Keratinocyte (primary cell): ENCODE results near the gene GPR176. TPM values are rescaled to one million over a fixed set of nuclear protein-coding genes. Genes with fewer than 3 reads are reported as not detected.

ENCODE experiments used
- DNase-seq: peaks from one replicate; pipeline ENCODE4 v3.0.0-alpha.2; 2011; ENCODE audit warnings: low read depth, missing footprints, low spot score
- FAIRE-seq: peaks from 2 replicates; lab custom pipeline; 2011; peaks lifted over from hg19 to GRCh38; lab: Jason Lieb, UNC
- H2AFZ ChIP-seq: 2 replicates; pipeline ENCODE4 v1.6.0; 2012; ENCODE audit warnings: low read length, control low read depth, inconsistent platforms; ENCODE audit not compliant: control insufficient read depth
- H3K27ac ChIP-seq: 2 replicates; pipeline ENCODE4 v1.5.1; 2011; ENCODE audit warnings: low read length; ENCODE audit not compliant: control insufficient read depth, insufficient read depth
- H3K27me3 ChIP-seq: 3 replicates; pipeline ENCODE4 v1.6.0; 2011; ENCODE audit warnings: low read length; ENCODE audit not compliant: control insufficient read depth, insufficient read depth; ENCODE audit errors: extremely low read depth
- H3K36me3 ChIP-seq, 2 experiments: 2 replicates in 1 of 2; 3 replicates in 1 of 2; pipeline ENCODE4 v1.5.1; 2011; ENCODE audit warnings: low read length in 2 of 2, mild to moderate bottlenecking in 1 of 2; ENCODE audit not compliant: control insufficient read depth in 2 of 2, insufficient read depth in 2 of 2; ENCODE audit errors: extremely low read depth in 1 of 2
- H3K4me1 ChIP-seq: 3 replicates; pipeline ENCODE4 v1.5.1; 2011; ENCODE audit warnings: low read length; ENCODE audit not compliant: control insufficient read depth, insufficient read depth; ENCODE audit errors: extremely low read depth
- H3K4me2 ChIP-seq: 3 replicates; pipeline ENCODE4 v1.6.0; 2011; ENCODE audit warnings: low read depth, low read length; ENCODE audit not compliant: control insufficient read depth, insufficient read depth; ENCODE audit errors: extremely low read depth
- H3K4me3 ChIP-seq, 3 experiments: fragments of 200-600 bp in 1 of 3; sonication (generic) in 1 of 3; 2 replicates in 2 of 3; 3 replicates in 1 of 3; pipeline ENCODE4 v1.5.1; 2011 to 2016; ENCODE audit warnings: low read length in 3 of 3, mild to moderate bottlenecking in 3 of 3, control low read depth in 2 of 3, inconsistent platforms in 1 of 3, low read depth in 1 of 3, mixed read lengths in 1 of 3, mixed run types in 1 of 3, moderate library complexity in 1 of 3; ENCODE audit not compliant: control insufficient read depth in 2 of 3, insufficient read depth in 2 of 3; ENCODE audit errors: extremely low read depth in 1 of 3
- H3K79me2 ChIP-seq: 2 replicates; pipeline ENCODE4 v1.6.0; 2012; ENCODE audit warnings: low read length; ENCODE audit not compliant: control insufficient read depth, insufficient read depth
- H3K9ac ChIP-seq: 3 replicates; pipeline ENCODE4 v1.6.0; 2011; ENCODE audit warnings: low read length; ENCODE audit not compliant: control insufficient read depth, insufficient read depth; ENCODE audit errors: extremely low read depth
- H3K9me1 ChIP-seq: 3 replicates; pipeline ENCODE4 v1.6.0; 2011; ENCODE audit warnings: low read length; ENCODE audit not compliant: control insufficient read depth, insufficient read depth; ENCODE audit errors: extremely low read depth
- H3K9me3 ChIP-seq: 2 replicates; pipeline ENCODE4 v1.5.1; 2012; ENCODE audit warnings: low read depth, low read length; ENCODE audit not compliant: control insufficient read depth
- H4K20me1 ChIP-seq: 3 replicates; pipeline ENCODE4 v1.6.0; 2011; ENCODE audit warnings: low read length; ENCODE audit not compliant: control insufficient read depth, insufficient read depth; ENCODE audit errors: extremely low read depth
- EZH2 ChIP-seq: IDR thresholded peaks from one replicate; pipeline ENCODE4 v1.6.1; 2012; ENCODE audit warnings: inconsistent platforms, mild to moderate bottlenecking, low read length, moderate library complexity
- dilution Hi-C: fragments of 300-500 bp; cut with MboI; formaldehyde crosslinking; loops from one replicate; pipeline ENCODE4 v1.7.0; 2020; ENCODE audit warnings: low sequenced_read_pairs; ENCODE audit not compliant: extremely low pct_ligation_motif_present
- polyA plus RNA-seq, 5 experiments: library from polyadenylated mRNA; depleted of rRNA in 3 of 5; stranded (reverse) in 3 of 5; stranded (forward) in 1 of 5; unstranded in 1 of 5; fragments of >200 nt; gene quantifications; 1 replicate in 1 of 5; 2 replicates in 3 of 5; 3 replicates in 1 of 5; pipeline versions ENCODE4 v1.2.1 to v1.2.3, GENCODE V29; 2011 to 2012; ENCODE audit warnings: missing spikeins in 2 of 5, low read depth in 1 of 5, low replicate concordance in 1 of 5
- TF ChIP-seq, protein P1 (sequence below), 3 experiments: IDR thresholded peaks in 1 of 3; conservative IDR thresholded peaks in 1 of 3; optimal IDR thresholded peaks in 1 of 3; 2 replicates in 2 of 3; 3 replicates in 1 of 3; pipeline versions ENCODE3 to v1.5.1; 2011; ENCODE audit warnings: low read length in 3 of 3, mild to moderate bottlenecking in 3 of 3, moderate library complexity in 2 of 3, control low read depth in 1 of 3, inconsistent platforms in 1 of 3; ENCODE audit not compliant: insufficient read depth in 2 of 3; ENCODE audit errors: extremely low read depth in 1 of 3

GPR176 gene
- polyA plus RNA-seq, 1 donor (not counting 4 experiments of a cell fraction or from before 2014, with no cell fraction given): 12.5 TPM

DNA sequence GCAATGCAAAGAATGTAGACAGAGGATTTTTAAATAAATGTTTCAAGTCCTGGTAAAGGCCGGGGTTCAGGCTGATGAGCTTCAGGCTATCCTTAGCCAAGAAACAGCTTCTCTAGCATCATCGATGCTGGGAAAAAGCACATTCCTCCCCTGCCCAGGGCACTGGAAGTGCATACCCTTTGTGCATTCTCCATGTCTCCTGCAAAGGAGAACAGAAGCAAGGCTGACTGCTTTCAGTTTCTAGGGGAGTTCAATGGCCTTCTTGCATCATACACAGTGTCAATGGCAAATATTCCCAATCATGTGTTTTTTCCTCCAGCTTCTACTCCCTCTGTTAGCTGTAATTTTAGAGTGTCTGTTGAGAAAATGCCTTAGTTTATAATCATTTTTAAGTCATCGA is 59.9 kb downstream of the GPR176 start:
- TF ChIP-seq, protein P1, sequence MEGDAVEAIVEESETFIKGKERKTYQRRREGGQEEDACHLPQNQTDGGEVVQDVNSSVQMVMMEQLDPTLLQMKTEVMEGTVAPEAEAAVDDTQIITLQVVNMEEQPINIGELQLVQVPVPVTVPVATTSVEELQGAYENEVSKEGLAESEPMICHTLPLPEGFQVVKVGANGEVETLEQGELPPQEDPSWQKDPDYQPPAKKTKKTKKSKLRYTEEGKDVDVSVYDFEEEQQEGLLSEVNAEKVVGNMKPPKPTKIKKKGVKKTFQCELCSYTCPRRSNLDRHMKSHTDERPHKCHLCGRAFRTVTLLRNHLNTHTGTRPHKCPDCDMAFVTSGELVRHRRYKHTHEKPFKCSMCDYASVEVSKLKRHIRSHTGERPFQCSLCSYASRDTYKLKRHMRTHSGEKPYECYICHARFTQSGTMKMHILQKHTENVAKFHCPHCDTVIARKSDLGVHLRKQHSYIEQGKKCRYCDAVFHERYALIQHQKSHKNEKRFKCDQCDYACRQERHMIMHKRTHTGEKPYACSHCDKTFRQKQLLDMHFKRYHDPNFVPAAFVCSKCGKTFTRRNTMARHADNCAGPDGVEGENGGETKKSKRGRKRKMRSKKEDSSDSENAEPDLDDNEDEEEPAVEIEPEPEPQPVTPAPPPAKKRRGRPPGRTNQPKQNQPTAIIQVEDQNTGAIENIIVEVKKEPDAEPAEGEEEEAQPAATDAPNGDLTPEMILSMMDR (optimal IDR thresholded peaks at IDR 0.05 in 1 of 3, IDR thresholded peaks at IDR 0.05 in 1 of 3, conservative IDR thresholded peaks at IDR 0.05 in 1 of 3; ENCODE audit: extremely low read depth in 1 of 3, insufficient read depth in 2 of 3, low read length in 3 of 3): no peak
- TF ChIP-seq EZH2: no peak
- Histone ChIP-seq H3K9ac (no peak overlapping the region), H3K27me3 (no peaks in the 10 kb centered on the region), H3K9me3 (no peaks in the 10 kb centered on the region), H2AFZ (no peak overlapping the region), H3K4me2 (no peak overlapping the region), H3K4me1 (no peaks in the 10 kb centered on the region), H3K4me3 (no peak overlapping the region), H3K79me2 (peaks cover under 1% of the 10 kb centered on the region), H4K20me1 (no peaks in the 10 kb centered on the region), H3K36me3 (no peaks in the 10 kb centered on the region), H3K9me1 (no peaks in the 10 kb centered on the region), H3K27ac (no peak overlapping the region)
- no peak for DNase-seq
- FAIRE-seq: no peak
- dilution Hi-C loops: no loop called here

DNA sequence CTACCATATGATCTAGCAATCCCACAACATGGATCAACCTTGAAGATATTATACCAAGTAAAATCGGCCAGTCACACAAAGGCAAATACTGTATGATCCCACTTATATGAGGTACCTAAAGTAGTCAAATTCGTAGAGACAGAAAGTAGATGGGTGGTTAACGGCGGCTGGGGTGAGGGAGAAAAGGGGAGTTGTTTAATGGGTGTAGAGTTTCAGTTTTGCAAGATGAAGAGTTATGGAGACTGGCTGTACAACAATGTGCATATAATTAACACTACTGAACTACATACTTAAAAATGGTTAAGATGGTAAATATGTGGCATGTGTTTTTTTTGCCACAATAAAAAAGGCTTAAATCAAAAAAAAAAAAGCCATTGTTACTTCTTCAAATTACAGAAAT is 60.4 kb downstream of the GPR176 start:
- Histone ChIP-seq H3K4me2 (no peak overlapping the region), H3K9me3 (no peaks in the 10 kb centered on the region), H3K36me3 (no peaks in the 10 kb centered on the region), H3K9ac (no peak overlapping the region), H3K27me3 (no peaks in the 10 kb centered on the region), H2AFZ (no peak overlapping the region), H3K9me1 (no peaks in the 10 kb centered on the region), H3K79me2 (no peaks in the 10 kb centered on the region), H3K4me3 (no peak overlapping the region), H4K20me1 (no peaks in the 10 kb centered on the region), H3K4me1 (no peaks in the 10 kb centered on the region), H3K27ac (no peak overlapping the region)
- no peak for TF ChIP-seq EZH2
- DNase-seq (no peak), FAIRE-seq (no peak)
- dilution Hi-C loops: no loop called here

DNA sequence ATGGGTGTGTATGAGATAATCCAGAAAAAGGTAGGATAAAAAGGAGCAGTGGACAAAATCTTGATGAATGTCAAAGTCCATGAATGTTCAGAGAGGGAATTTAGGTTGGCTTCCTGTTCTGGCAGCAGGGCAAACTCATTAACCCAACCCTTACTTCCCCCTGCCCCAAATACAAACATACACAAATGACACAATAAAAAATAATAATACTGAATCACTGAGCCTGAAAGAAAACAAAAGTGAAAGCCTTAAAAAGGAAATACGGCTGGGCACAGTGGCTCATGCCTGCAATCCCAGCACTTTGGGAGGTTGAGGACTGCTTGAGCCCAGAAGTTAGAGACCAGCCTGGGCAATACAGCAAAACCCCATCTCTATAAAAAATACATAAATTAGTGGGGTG is 62.9 kb downstream of the GPR176 start:
- FAIRE-seq (no peak), DNase-seq (no peak)
- H3K9me3 ChIP-seq: no peaks in the 10 kb centered on the region
- H3K4me3 ChIP-seq: no peak overlapping the region
- TF ChIP-seq EZH2: no peak
- TF ChIP-seq, protein P1 (optimal IDR thresholded peaks at IDR 0.05 in 1 of 3, IDR thresholded peaks at IDR 0.05 in 1 of 3, conservative IDR thresholded peaks at IDR 0.05 in 1 of 3; ENCODE audit: extremely low read depth in 1 of 3, insufficient read depth in 2 of 3, low read length in 3 of 3): no peak
- no peaks in the 10 kb centered on the region for H3K27me3 ChIP-seq
- no peak overlapping the region for H3K9ac ChIP-seq
- H3K79me2 ChIP-seq: no peaks in the 10 kb centered on the region
- H3K4me2 ChIP-seq: no peak overlapping the region
- dilution Hi-C loops: no loop called here
- no peaks in the 10 kb centered on the region for H3K36me3 ChIP-seq
- no peaks in the 10 kb centered on the region for H3K4me1 ChIP-seq
- H3K27ac ChIP-seq: no peak overlapping the region
- no peaks in the 10 kb centered on the region for H3K9me1 ChIP-seq
- H4K20me1 ChIP-seq: no peaks in the 10 kb centered on the region
- H2AFZ ChIP-seq: no peak overlapping the region
